Endothelial cell (in vitro differentiated cells): ENCODE results near the gene CCR5. TPM values are rescaled to one million over a fixed set of nuclear protein-coding genes. Genes with fewer than 3 reads are reported as not detected.

Source experiments
- DNase-seq: peaks from one replicate; pipeline ENCODE4 v3.0.0; 2021; ENCODE audit warnings: low spot score
- H3K27ac Mint-ChIP-seq: one replicate; pipeline ENCODE4 v1.8.0; 2021; ENCODE audit warnings: mixed read lengths, inconsistent platforms; ENCODE audit not compliant: unreplicated experiment
- H3K27me3 Mint-ChIP-seq: one replicate; pipeline ENCODE4 v1.8.0; 2021; ENCODE audit warnings: mild to moderate bottlenecking, moderate library complexity, mixed read lengths, inconsistent platforms; ENCODE audit not compliant: unreplicated experiment
- H3K36me3 Mint-ChIP-seq: one replicate; pipeline ENCODE4 v1.8.0; 2021; ENCODE audit warnings: mild to moderate bottlenecking, low read depth, mixed read lengths, inconsistent platforms; ENCODE audit not compliant: unreplicated experiment
- H3K4me1 Mint-ChIP-seq: one replicate; pipeline ENCODE4 v1.8.0; 2021; ENCODE audit warnings: mild to moderate bottlenecking, mixed read lengths, inconsistent platforms; ENCODE audit not compliant: unreplicated experiment
- H3K4me3 Mint-ChIP-seq: one replicate; pipeline ENCODE4 v1.8.0; 2021; ENCODE audit warnings: mild to moderate bottlenecking, mixed read lengths, inconsistent platforms; ENCODE audit not compliant: unreplicated experiment
- H3K9me3 Mint-ChIP-seq: one replicate; pipeline ENCODE4 v1.8.0; 2021; ENCODE audit warnings: mixed read lengths, inconsistent platforms; ENCODE audit not compliant: unreplicated experiment
- total RNA-seq: library from RNA; stranded (reverse); fragmentation: NEBNext Ultra II Directional; extraction: Animal tissue kit (Norgen Biotek cat#: 25700); gene quantifications from one replicate; pipeline ENCODE4 v1.2.1, GENCODE V29; 2021; ENCODE audit not compliant: unreplicated experiment
- TF ChIP-seq, protein P1 (sequence below): fragments of 200-600 bp; sonication (generic); IDR thresholded peaks from one replicate; pipeline ENCODE4 v1.5.0; 2021; ENCODE audit warnings: antibody characterized with exemption; ENCODE audit not compliant: unreplicated experiment

The CCR5 gene
- total RNA-seq, 1 donor from 2014 or later: not detected

DNA sequence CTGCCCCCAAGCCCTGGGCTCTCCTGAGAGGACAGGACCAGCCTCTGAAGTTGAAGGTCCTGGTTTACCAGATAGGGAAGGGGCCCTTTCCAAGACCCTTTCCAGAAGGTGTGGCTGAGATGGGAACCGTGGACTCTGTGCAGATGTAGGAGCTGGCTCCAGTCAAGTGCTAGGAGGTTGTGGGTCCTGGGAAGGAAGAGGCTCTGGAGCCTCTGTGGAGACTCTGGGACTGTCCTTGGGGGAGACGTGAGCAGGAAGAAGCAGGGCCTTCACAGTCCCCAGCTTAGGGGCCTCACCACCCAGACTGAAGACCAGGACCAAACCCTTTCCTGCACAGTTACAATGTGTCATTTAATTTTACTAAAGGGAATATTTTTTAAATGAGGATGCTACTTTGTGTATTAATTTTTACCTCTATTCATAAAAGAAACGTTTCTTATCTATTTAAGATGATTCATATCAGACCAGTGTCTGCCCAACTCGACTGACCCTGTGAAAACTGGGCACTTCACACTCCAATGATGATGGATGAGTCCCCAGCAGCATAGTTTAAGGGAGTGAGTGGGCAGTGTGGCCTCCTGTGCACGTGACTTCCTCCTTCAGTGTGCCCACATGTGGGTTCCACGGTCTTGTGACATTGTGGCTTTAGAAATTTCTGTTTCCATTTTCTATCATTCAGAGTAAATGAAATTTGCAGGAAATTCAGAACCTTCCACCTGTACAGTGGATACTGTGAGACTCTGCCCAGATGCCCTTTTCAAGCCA lies 25.2 kb downstream of the CCR5 start:
- H3K4me1 Mint-ChIP-seq: no peaks in the 10 kb centered on the region
- H3K27me3 Mint-ChIP-seq: peaks cover 5% of the 10 kb centered on the region
- no peak overlapping the region for H3K4me3 Mint-ChIP-seq
- TF ChIP-seq, protein P1, sequence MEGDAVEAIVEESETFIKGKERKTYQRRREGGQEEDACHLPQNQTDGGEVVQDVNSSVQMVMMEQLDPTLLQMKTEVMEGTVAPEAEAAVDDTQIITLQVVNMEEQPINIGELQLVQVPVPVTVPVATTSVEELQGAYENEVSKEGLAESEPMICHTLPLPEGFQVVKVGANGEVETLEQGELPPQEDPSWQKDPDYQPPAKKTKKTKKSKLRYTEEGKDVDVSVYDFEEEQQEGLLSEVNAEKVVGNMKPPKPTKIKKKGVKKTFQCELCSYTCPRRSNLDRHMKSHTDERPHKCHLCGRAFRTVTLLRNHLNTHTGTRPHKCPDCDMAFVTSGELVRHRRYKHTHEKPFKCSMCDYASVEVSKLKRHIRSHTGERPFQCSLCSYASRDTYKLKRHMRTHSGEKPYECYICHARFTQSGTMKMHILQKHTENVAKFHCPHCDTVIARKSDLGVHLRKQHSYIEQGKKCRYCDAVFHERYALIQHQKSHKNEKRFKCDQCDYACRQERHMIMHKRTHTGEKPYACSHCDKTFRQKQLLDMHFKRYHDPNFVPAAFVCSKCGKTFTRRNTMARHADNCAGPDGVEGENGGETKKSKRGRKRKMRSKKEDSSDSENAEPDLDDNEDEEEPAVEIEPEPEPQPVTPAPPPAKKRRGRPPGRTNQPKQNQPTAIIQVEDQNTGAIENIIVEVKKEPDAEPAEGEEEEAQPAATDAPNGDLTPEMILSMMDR: no peak
- H3K9me3 Mint-ChIP-seq: no peaks in the 10 kb centered on the region
- DNase-seq: no peak
- H3K27ac Mint-ChIP-seq: no peak overlapping the region
- H3K36me3 Mint-ChIP-seq: no peaks in the 10 kb centered on the region

DNA sequence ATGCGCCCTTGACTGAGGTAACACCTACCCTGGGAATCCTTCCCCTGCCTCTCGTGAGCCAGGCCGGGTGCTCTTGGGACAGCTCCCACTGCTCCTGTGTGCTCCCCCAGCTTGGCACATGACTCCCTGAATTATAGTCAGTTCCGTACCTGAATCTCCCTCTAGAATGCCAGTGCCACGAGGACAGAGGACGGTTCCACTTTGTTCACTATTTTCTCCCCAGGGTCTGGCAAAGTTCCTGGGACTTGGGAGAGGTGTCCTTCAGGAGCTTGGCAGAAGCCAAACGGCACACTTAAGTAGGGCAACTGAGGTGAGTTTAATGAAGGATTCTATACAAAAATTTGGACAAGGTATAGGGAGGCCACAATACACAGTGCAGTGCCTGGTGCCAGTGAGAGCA lies 26.4 kb downstream of the CCR5 start:
- Mint-ChIP-seq H3K4me3 (no peak overlapping the region), H3K9me3 (no peaks in the 10 kb centered on the region), H3K36me3 (no peaks in the 10 kb centered on the region), H3K4me1 (no peaks in the 10 kb centered on the region), H3K27ac (no peak overlapping the region), H3K27me3 (peaks cover 5% of the 10 kb centered on the region)
- TF ChIP-seq, protein P1: no peak
- DNase-seq: no peak

GRCh38 chr3:46398186-46398955 lies 27.6 kb downstream of the CCR5 start:
- H3K4me3 Mint-ChIP-seq: no peak overlapping the region
- no peak overlapping the region for H3K27ac Mint-ChIP-seq

GRCh38 chr3:46399098-46399497 lies 28.4 kb downstream of the CCR5 start:
- TF ChIP-seq, protein P1: no peak
- Mint-ChIP-seq H3K4me1 (no peaks in the 10 kb centered on the region), H3K4me3 (no peak overlapping the region), H3K27ac (no peak overlapping the region), H3K36me3 (no peaks in the 10 kb centered on the region), H3K27me3 (peaks cover 1% of the 10 kb centered on the region), H3K9me3 (no peaks in the 10 kb centered on the region)
- DNase-seq: no peak

More at GRCh38 chr3:46398186-46398955, 27.6 kb downstream of the CCR5 start:
- Mint-ChIP-seq H3K4me1 (no peaks in the 10 kb centered on the region), H3K9me3 (no peaks in the 10 kb centered on the region), H3K36me3 (no peaks in the 10 kb centered on the region), H3K27me3 (peaks cover 5% of the 10 kb centered on the region)
- TF ChIP-seq, protein P1: no peak
- DNase-seq: no peak

GRCh38 chr3:46399557-46399956 lies 28.8 kb downstream of the CCR5 start:
- Mint-ChIP-seq H3K27ac (no peak overlapping the region), H3K27me3 (peaks cover 1% of the 10 kb centered on the region), H3K4me3 (no peak overlapping the region), H3K36me3 (no peaks in the 10 kb centered on the region), H3K9me3 (no peaks in the 10 kb centered on the region), H3K4me1 (no peaks in the 10 kb centered on the region)
- TF ChIP-seq, protein P1: no peak
- no peak for DNase-seq
